ENCODE data around the gene LSM4. TPM values are rescaled to one million over a fixed set of nuclear protein-coding genes. Genes with fewer than 3 reads are reported as not detected.

The LSM4 gene
- total RNA-seq, 2 donors from 2014 or later, result 106 to 148 TPM

DNA sequence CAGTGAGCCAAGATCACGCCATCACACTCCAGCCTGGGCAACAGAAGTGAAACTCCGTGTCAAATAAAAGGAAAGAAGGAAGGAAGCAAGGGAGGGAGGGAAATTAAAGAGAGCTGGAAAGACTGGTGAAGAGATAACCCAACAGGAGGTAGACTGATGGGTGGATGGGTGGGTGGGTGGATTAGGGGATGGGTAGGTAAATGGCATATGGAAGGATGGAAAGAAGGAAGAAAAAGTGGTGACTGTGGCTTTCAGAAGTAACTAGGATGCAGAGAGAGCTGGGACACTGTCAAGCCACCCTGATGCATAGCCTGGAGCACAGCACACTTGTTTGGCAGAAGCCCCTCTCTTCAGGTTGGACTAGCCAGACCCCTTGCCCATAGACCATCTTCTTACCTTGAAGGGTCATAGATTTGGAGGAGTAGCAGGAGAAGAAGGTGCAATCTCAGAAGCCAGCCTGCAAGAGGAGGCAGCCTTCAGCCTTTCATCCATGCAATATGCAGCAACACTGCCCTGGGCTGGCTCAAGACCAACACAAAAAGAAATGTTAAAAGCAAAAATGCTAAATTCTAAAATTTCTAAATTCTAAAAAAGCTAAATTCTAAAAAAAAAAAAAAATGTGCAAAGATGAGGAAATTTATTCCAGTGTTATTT lies 53.7 kb downstream of the LSM4 start:
- no peak for DNase-seq
- no peak for ATAC-seq
- intact Hi-C loops (cut with DNase I, micrococcal nuclease), result loop anchor here in 1 of 2 donors (10.0 kb wide), 1 partner anchor 54 kb away; no protein-coding TSS in a partner anchor

DNA sequence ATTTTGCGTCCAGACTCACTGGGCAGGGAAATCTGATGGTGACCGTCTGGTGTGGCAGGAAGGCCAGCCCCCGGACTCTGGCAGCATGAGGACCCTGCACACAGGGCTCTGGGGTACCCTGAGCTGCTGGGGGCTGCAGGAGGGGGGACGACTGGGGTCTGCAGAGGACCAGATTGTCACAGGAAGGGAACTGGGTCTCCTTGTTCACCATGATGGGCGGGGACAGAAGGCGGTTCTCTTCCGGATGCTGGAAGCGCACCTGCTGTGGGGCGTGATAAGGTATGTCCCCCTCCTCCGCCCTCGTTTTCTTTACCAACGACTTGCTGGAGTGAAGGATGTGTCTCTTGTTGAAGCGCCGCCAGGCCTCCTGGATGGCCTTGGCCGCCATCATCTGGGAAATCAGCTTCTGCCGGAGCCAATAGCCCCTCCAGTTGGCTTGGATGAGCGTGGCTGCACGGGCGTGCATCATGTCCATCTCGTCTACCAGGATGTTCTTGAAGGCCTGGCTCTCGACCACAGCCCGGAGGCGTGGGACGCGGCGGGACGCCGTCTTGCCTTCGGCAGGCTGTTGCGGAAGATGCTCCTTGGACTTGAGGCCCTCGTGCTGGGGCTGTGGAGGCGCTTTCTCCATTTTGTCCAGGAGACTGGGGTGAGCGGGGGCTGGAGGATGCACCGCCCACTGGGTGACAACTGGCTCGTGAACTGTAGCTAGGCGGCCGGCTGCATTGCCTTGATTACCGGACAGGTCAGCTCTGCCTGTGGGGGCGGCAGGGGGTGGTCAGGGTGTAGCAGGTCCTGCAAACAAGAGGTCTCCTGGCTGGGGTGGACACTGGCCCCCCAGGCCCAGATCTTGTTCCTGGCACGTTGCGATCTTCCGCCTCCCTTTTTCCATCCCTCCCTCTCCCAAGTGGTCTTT lies 55.8 kb downstream of the LSM4 start:
- no peak for DNase-seq
- no peak for ATAC-seq

DNA sequence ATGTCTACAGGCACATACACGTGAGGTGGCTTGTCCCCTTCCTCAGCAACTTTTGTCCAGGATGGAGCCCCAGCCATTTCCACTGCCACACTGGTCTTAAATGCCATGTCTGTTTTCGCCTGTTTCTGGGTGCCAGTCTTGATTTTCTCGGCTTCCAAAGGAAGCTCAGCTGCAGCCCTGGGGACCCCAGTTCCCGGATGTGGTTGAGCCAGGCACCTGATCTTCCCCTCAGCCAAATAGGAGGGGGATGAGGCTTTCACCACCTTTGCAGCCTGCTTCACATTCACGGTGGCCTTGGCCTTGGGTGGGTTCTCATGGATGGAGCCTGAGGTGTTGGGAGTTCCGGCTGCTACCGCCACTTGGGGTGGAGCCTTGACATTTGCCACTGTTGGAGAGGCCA lies 57.3 kb downstream of the LSM4 start:
- no peak for DNase-seq
- intact Hi-C loops (cut with DNase I, micrococcal nuclease), result loop anchor here in 1 of 2 donors (10.0 kb wide), 1 partner anchor 51 kb away; no protein-coding TSS in a partner anchor
- ATAC-seq, result no peak

More for the DNA sequence above, 55.8 kb downstream of the LSM4 start:
- intact Hi-C loops (cut with DNase I, micrococcal nuclease), result loop anchor here in 1 of 2 donors (10.0 kb wide), 1 partner anchor 52 kb away; no protein-coding TSS in a partner anchor

DNA sequence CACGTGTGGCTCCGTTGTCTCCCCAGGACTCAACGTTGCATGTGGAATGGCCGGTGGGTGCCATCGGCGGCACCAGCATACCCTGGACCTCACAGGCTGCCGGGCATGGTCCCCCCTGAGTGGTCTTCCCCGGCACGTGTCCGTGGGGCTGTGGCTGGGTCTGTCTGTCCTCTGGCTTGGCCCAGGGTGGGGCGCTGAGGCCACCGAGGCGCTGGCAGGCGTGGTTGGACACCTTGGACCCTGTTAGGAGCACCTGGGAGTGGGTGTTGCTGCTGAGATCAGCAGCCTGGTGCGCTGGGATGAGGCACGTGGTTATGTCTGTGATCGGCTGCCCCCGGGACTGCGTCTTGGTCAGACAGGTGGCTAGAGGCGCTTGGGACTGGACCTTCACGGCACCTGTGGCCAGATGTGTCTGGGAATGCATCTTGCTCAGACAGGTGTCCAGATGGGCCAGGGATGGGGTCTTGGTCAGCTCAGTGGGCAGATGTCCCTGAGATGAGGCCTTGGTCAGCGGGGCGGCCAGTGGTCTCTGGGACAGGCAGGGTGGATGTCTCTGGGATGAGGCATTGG lies 57.8 kb downstream of the LSM4 start:
- DNase-seq (no peak), ATAC-seq (no peak)
- intact Hi-C loops (cut with DNase I, micrococcal nuclease), result loop anchor here in 1 of 2 donors (10.0 kb wide), 1 partner anchor 50 kb away; no protein-coding TSS in a partner anchor

DNA sequence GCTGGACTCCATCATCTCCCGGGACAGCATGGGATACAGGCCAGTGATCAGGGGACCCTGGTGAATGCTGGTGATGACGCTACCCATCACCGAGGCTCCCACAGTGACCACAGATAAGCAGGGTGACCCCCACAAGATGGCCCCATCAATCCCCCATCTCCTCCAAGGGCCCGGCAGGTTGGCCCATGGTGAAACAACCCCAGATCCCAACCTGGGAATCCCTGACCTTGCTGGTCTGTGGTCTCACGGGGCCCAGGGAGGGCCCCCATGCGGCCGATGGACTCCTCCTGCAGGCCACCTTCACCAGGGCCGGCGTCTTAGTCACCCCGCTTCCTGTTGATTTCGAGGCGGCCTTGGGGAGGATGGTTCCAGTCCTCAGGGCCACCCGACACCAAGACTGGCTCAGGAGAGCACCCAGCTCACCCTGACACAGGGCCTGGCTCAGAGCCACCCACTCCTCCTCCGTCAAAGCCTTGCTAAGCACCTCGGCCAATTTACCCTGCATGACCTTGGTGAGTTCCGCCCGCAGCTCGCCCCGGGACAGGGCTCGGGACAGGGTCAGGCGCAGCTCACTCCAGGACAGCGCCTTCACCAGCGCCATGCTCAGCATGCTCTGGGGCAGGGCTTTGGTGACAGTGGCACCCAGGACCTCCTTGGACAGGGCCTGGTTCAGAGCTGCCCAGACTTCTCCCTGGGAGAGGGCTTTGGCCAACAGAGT lies 58.6 kb downstream of the LSM4 start:
- ATAC-seq (no peak), DNase-seq (no peak)
- intact Hi-C loops (cut with DNase I, micrococcal nuclease), result loop anchor here in 1 of 2 donors (10.0 kb wide), 1 partner anchor 49 kb away; no protein-coding TSS in a partner anchor

DNA sequence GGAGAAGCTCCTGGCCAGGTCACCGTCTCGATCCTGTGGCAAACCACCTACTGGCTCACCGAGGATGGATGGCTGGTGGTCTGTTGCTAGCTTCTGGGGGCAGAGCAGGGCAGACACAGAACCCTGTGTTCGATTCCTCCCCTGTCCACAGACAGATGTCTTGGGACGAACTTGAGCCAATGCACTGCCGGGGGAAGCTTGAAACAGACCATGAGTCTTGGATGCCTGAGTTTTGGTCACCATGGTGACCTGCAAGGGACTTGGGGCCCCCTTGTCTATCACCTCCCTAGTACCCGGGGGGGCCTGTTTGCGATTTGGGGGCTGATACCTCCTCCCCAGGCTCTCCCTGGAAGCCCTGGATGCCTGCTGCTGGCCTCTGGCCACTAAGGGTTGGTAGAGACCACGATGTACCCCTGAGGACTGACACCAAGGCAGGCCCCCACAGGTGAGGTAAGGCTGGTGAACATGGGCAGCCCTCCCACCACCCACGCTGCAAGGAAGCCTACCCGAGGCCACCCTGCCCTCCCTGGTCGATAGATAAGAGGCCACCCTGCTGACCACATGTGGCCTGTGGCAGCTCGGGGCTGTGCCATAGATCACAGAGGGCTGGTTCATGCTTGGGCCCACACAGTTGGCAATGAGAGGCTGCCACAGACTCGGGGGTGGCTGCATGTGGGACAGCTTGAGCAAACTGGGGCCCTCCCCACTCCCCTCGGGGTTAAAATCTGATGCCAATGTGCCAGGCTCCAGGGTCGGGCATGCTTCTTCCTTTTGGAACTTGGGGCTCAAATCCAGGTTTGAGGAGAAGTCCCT lies 59.3 kb downstream of the LSM4 start:
- no peak for ATAC-seq
- no peak for DNase-seq
- intact Hi-C loops (cut with DNase I, micrococcal nuclease), result loop anchor here in 1 of 2 donors (10.0 kb wide), 1 partner anchor 49 kb away; no protein-coding TSS in a partner anchor

DNA sequence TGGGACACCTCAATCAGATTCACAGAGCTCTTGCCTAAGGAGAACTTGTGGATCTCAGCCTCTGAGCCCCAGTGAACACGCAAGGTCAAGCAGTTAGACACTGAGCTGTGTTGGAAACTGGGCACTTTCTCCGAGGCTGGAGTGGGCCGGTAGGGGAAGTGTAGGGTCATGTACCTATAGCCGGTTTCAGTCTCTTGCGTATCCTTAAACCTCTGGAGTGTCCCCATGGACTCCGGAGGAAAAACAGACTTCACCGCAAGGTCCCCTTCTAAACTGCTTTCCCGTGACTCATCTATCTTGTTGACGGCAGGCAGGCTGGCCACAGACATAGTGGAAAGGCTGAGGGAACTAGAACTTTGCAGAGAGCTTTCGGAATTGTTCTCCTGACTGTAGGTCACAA lies 60.0 kb downstream of the LSM4 start:
- ATAC-seq, result no peak
- no peak for DNase-seq
- intact Hi-C loops (cut with DNase I, micrococcal nuclease), result loop anchor here in 1 of 2 donors (10.0 kb wide), 1 partner anchor 48 kb away; no protein-coding TSS in a partner anchor

DNA sequence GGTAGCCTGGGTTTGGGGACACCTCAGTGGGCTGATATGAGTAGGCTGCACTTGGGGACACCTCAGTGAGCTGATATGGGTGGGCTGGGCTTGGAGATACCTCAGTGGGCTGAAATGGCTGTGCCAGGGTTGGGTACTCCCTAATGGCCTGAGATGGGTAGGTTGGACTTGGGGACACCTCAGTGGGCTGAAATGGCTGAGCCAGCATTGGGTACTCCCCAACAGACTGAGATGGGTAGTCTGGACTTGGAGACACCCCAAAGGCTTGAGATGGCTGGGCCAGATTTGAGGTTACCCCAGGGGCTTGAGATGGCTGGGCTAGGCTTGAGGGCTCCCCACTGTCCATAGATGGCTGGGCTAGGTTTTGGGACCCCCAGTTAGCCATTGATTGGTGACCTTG lies 60.7 kb downstream of the LSM4 start:
- DNase-seq, result no peak
- intact Hi-C loops (cut with DNase I, micrococcal nuclease), result loop anchor here in 1 of 2 donors (10.0 kb wide), 1 partner anchor 47 kb away; no protein-coding TSS in a partner anchor
- ATAC-seq, result no peak

DNA sequence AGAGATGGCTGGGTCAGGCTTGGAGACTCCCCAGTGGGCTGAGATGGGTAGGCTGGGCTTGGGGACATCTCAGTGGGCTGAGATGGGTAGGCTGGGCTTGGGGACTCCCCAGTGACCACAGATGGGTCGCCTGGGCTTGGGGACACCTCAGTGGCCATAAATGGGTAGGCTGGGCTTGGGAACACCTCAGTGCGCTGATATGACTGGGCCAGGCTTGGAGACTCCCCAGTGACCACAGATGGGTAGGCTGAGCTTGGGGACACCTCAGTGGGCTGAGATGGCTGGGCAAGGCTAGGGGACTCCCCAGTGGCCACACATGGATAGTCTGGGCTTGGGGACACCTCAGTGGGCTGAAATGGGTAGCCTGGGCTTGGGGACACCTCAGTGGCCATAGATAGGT lies 61.4 kb downstream of the LSM4 start:
- DNase-seq (no peak), ATAC-seq (no peak)
- intact Hi-C loops (cut with DNase I, micrococcal nuclease), result loop anchor here in 1 of 2 donors (10.0 kb wide), 1 partner anchor 47 kb away; no protein-coding TSS in a partner anchor

DNA sequence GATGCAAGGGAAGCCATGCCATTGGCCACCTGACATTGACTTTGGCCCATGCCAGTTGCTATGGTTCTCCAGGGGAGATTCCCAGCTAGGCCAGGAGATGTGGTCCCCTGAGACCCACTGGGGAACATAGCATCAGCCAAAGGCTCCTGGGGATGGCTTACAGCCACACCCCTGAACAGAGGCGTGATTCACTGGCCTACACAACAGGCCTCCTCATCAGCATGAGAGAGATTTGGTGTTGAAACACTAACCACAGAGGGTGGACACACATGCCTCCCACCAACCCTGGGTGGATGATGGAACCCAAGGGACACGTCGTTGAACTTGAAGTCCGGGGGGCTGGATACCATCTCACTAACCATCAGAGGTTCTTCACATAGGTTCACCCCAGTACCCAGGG lies 63.0 kb downstream of the LSM4 start:
- ATAC-seq (no peak), DNase-seq (no peak)
- intact Hi-C loops (cut with DNase I, micrococcal nuclease), result loop anchor here in 1 of 2 donors (10.0 kb wide), 1 partner anchor 45 kb away; no protein-coding TSS in a partner anchor

DNA sequence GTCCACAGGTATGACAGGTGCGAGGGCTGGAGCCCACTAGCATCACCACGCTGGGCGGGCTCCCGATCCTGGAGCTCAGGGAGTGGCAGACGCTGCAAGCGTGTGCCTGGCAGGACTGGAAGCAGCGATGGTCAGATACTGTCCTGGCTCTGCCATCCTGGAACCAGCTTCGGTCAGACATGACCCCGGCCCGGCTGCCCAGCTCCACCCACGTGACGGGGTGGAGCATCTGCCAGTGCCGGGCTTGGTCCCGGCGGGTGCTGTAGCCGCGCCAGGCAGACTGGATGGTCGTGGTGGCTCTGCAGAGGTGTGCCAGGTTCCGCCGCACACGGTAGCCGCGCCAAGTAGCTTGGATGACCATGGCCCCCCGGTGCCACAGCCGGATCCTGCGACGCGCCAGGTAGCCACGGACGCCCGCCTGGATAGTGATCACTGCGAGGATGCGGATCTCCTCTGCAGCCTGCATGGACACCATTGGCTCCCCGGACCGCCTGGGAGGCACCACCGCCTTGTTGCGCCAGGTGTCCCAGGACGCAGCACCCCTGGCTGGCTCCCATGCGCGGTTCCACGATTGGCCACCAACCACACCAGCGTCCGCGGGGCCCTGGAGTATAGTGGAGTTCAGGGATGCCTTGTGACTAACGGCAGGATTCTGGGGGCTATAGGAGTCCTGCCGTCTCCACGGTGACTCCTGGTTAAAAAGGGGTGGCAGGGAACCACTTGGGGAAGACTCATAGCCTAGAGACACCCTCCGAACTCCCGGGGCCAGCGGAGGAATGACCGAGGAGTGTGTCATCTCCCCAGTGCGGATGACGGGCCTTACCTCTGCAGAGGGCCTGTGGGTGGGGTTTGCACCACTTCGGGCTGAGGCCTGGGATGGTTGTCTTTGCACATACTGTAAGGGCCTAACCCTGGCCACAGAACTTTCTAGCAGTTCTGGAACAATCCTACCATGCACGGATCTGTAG lies 65.1 kb downstream of the LSM4 start:
- no peak for DNase-seq
- no peak for ATAC-seq
- intact Hi-C loops (cut with DNase I, micrococcal nuclease), result no loop called here

Small RNA genes within 50 kb of the gene (microRNA-seq; reads per million reads assigned to microRNA genes)
- gene MIR3188, result 3.2 to 16.3 reads per million in 2 donors

Other genes with a start within 250 kb of the LSM4 start
- gene IL12RB1, start 236.1 kb downstream of the LSM4 start, total RNA-seq, result 1 to 10 TPM in 1 of 2 donors, under 1 TPM in 1; 0.98 to 3.9 TPM
- gene MAST3, start 225.3 kb downstream of the LSM4 start, total RNA-seq, result 10 to 100 TPM; 33.6 to 38.6 TPM
- gene PIK3R2, start 169.9 kb downstream of the LSM4 start, total RNA-seq, result 10 to 100 TPM; 37.4 to 41.1 TPM
- gene IFI30, start 149.3 kb downstream of the LSM4 start, total RNA-seq, result 10 to 100 TPM; 47.5 to 79.3 TPM
- 10 to 100 TPM in 1 of 2 donors, 1 to 10 TPM in 1; 9.9 to 15.4 TPM for gene MPV17L2, start 129.9 kb downstream of the LSM4 start, total RNA-seq
- gene RAB3A, start 119.0 kb downstream of the LSM4 start, total RNA-seq, result 1 to 10 TPM; 6.3 to 6.9 TPM
- gene PDE4C, start 96.6 kb downstream of the LSM4 start, total RNA-seq, result 1 to 10 TPM; 2.5 to 4.3 TPM
- 1 to 10 TPM; 4.3 to 6.1 TPM for gene IQCN, start 48.6 kb downstream of the LSM4 start, total RNA-seq
- gene JUND, start 41.5 kb downstream of the LSM4 start, total RNA-seq, result 100 to 1,000 TPM; 361 to 374 TPM
- 100 to 1,000 TPM; 105 to 109 TPM for gene PGPEP1, start 17.5 kb upstream of the LSM4 start, total RNA-seq
- gene GDF15, start 63.1 kb upstream of the LSM4 start, total RNA-seq, result 10 to 100 TPM; 32.2 to 87.6 TPM
- 1 to 10 TPM in 1 of 2 donors, under 1 TPM in 1; 0.79 to 5.1 TPM for gene LRRC25, start 74.5 kb upstream of the LSM4 start, total RNA-seq
- 10 to 100 TPM; 37.4 to 50.7 TPM for gene SSBP4, start 96.3 kb upstream of the LSM4 start, total RNA-seq
- 10 to 100 TPM; 14.1 to 15.1 TPM for gene ISYNA1, start 115.1 kb upstream of the LSM4 start, total RNA-seq
- 10 to 100 TPM; 18.1 to 19.1 TPM for gene ELL, start 199.0 kb upstream of the LSM4 start, total RNA-seq
- gene FKBP8, start 220.5 kb upstream of the LSM4 start, total RNA-seq, result 100 to 1,000 TPM; 174 to 197 TPM
- 10 to 100 TPM; 63.7 to 72.4 TPM for gene KXD1, start 234.8 kb upstream of the LSM4 start, total RNA-seq
- 100 to 1,000 TPM; 798 to 822 TPM for gene UBA52, start 248.8 kb upstream of the LSM4 start, total RNA-seq